Naive B cell (primary cell): ENCODE results near the gene FOXO1. TPM values are rescaled to one million over a fixed set of nuclear protein-coding genes. Genes with fewer than 3 reads are reported as not detected.

ENCODE experiments used
- ATAC-seq, 2 donors: fragments of 150-1000 bp; cut with Tn5 transposase; 2 replicates each; pipeline ENCODE4 v1.10.0; 2021; ENCODE audit warnings: low read depth in 2 of 2, mild to moderate bottlenecking in 2 of 2, moderate library complexity in 2 of 2
- DNase-seq: peaks from one replicate; pipeline ENCODE4 v3.0.0; 2022
- H3K27ac Mint-ChIP-seq, 6 donors: one replicate each; pipeline ENCODE4 v1.8.0; 2020 to 2022; ENCODE audit warnings: mild to moderate bottlenecking in 6 of 6, mixed read lengths in 6 of 6, moderate library complexity in 5 of 6, inconsistent platforms in 2 of 6
- H3K27me3 Mint-ChIP-seq, 3 donors: one replicate each; pipeline ENCODE4 v1.8.0; 2021 to 2022; ENCODE audit warnings: mixed read lengths in 3 of 3, mild to moderate bottlenecking in 1 of 3
- H3K36me3 Mint-ChIP-seq, 2 donors: one replicate each; pipeline ENCODE4 v1.8.0; 2020 to 2022; ENCODE audit warnings: mixed read lengths in 2 of 2, inconsistent platforms in 1 of 2, mild to moderate bottlenecking in 1 of 2
- H3K4me1 Mint-ChIP-seq, 3 donors: one replicate each; pipeline ENCODE4 v1.8.0; 2020 to 2022; ENCODE audit warnings: mixed read lengths in 3 of 3, inconsistent platforms in 1 of 3, mild to moderate bottlenecking in 1 of 3, moderate library complexity in 1 of 3
- H3K4me3 Mint-ChIP-seq, 8 donors: one replicate each; pipeline ENCODE4 v1.8.0; 2020 to 2022; ENCODE audit warnings: mild to moderate bottlenecking in 8 of 8, mixed read lengths in 8 of 8, moderate library complexity in 8 of 8, inconsistent platforms in 2 of 8
- H3K9me3 Mint-ChIP-seq, 7 donors: one replicate each; pipeline ENCODE4 v1.8.0; 2020 to 2022; ENCODE audit warnings: mixed read lengths in 7 of 7, mild to moderate bottlenecking in 5 of 7, inconsistent platforms in 2 of 7, moderate library complexity in 1 of 7
- polyA plus RNA-seq, 6 donors: library from polyadenylated mRNA; unstranded; fragments of 300-500 nt; fragmentation: Illumina TruSeq; gene quantifications; one replicate each; pipeline ENCODE4 v1.2.3, GENCODE V29; 2021; ENCODE audit warnings: low read depth in 6 of 6

The FOXO1 gene
- polyA plus RNA-seq, 6 donors from 2014 or later = 70.3 to 174 (median 117) TPM

DNA sequence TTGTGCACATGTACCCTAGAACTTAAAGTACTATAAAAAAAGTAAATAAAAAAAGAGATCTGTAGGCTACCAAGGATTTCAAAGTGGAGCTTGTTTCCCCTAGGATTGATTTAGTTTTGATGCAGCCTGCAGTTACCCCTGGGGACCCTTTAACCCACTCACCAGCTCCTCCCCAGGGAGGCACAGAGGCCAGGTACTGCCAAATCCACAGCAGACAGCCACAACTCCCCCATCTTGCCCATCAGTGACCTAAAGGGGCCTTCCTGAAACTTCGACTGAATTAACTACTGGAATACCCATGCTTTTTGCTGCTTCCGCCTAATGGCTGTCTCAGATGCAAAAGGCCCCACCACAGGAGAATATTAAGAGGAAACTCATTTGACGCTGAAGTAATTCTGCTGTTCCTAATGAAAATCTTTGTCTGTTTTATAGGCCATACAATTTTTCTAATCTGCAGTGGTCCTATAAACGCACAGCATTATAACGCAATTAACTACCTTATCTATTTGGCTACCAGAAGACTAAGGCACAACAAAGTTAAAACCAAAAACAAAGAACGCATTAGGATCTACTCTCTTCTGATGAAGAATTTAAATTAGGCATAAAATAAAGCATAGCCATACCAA lies 95.0 kb downstream of the FOXO1 start:
- Mint-ChIP-seq H3K4me1 (peaks cover 75 to 94% (median 87%) of the 10 kb centered on the region in 3 donors), H3K36me3 (peaks cover 0 to 14% of the 10 kb centered on the region in 2 donors), H3K27ac (peak overlapping the region in 4 of 6 donors; percentile 43 to 93 (median 84)), H3K9me3 (no peaks in the 10 kb centered on the region), H3K27me3 (no peaks in the 10 kb centered on the region), H3K4me3 (peak overlapping the region in 7 of 8 donors; percentile 12 to 75 (median 61))
- no peak for DNase-seq
- no peak for ATAC-seq

DNA sequence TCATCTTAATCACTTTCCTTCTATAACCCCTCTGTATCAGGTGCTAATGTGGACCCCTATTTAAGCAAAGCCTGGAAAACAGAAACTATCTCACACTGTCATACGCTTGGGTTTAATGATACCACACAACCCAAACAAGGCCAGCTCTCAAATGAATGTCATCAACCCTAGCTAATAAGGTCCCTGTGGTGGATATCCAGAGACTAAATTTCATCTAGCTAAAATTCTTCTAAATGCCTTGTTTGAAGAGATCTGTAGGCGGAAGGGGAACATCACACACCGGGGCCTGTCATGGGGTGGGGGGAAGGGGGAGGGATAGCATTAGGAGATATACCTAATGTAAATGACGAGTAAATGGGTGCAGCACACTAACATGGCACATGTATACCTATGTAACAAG lies 95.5 kb downstream of the FOXO1 start:
- Mint-ChIP-seq H3K9me3 (no peaks in the 10 kb centered on the region), H3K4me1 (peaks cover 72 to 92% (median 86%) of the 10 kb centered on the region in 3 donors), H3K4me3 (peak overlapping the region in 7 of 8 donors; percentile 4 to 75 (median 47)), H3K27ac (peak overlapping the region in 5 of 6 donors; percentile 21 to 89 (median 71)), H3K36me3 (peaks cover 0 to 12% of the 10 kb centered on the region in 2 donors), H3K27me3 (no peaks in the 10 kb centered on the region)
- ATAC-seq = no peak
- DNase-seq = no peak

DNA sequence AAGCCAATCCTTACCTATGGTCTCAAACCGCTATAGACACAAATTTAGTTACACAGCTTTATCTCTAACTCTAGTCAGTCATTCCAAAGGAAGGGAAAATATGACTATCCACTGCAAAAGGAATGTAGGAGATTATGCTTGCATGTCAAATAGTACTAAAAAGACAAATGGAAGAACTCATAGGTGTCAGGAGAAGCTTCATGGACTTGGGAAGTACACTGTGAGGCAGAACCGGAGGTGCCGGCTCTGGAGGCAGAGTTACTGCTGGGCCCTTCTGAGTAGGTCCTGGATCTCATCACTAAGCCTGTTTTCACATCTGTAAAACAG lies 97.5 kb downstream of the FOXO1 start:
- Mint-ChIP-seq H3K36me3 (peaks cover 0 to 10% of the 10 kb centered on the region in 2 donors), H3K27ac (peak overlapping the region; percentile 40 to 89 (median 48)), H3K27me3 (no peaks in the 10 kb centered on the region), H3K4me1 (peaks cover 78 to 92% (median 86%) of the 10 kb centered on the region in 3 donors), H3K9me3 (no peaks in the 10 kb centered on the region), H3K4me3 (peak overlapping the region in 6 of 8 donors; percentile 1 to 76 (median 44))
- no peak for DNase-seq
- ATAC-seq = no peak

DNA sequence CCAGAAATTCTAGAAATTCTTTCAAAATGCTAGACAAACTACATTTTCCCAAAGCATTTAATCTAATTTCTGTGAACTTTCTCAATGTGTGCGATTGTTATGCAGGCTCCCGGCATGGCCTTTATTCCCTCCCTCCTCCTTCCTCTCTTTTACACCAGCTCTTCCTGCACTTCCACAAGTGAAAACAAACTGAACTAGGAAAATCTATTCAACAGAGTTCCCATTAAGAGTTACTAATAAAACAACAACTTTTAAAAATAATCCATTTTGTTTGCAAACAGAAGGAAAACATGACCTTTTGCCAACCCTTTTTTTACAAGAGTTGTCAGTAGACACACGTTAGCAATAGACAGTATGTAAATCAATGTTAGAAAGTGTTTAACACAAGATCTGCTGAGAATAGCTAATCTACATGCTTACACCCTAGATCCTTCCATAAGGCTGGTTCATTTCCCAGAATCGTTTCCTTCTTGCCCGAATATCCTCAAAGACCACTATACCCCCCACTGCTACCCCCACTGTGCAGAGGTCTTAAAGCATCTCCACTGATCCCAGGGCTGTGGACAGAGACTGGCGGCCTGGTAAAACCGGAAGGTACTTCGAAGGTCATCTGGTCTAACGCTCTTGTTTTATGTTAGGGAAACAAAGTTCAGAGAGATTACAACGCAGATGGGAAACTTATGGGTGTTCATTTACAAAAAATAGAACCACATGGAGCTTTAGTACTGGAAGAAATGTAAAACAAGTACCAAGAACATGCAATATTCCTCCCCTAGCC lies 98.0 kb downstream of the FOXO1 start:
- Mint-ChIP-seq H3K36me3 (peaks cover 0 to 10% of the 10 kb centered on the region in 2 donors), H3K4me1 (peaks cover 78 to 92% (median 86%) of the 10 kb centered on the region in 3 donors), H3K9me3 (no peaks in the 10 kb centered on the region), H3K27ac (peak overlapping the region; percentile 23 to 89 (median 74)), H3K4me3 (peak overlapping the region in 6 of 8 donors; percentile 1 to 64 (median 31)), H3K27me3 (no peaks in the 10 kb centered on the region)
- no peak for DNase-seq
- ATAC-seq = no peak

DNA sequence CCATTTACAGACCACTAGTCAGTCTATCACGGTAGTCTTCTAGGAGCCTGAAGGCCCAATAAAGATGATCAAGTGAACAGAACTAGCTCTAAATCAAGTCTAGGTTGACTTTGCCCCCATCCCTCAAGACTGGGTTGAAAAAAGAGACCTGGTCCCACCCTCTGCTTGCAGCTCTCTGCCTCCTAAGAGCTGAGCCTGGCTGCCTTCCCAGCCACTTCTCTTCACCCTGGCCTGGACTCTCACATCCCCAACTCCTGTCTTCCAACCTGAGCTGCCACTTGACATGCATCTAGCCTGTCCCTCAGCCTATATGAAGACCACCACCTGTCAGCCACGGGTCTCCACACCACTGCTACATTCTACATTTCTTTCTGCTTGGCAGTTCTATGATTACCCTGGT lies 99.6 kb downstream of the FOXO1 start:
- DNase-seq (no peak), ATAC-seq (no peak)
- Mint-ChIP-seq H3K27me3 (no peaks in the 10 kb centered on the region), H3K36me3 (peaks cover 0 to 4% of the 10 kb centered on the region in 2 donors), H3K27ac (peak overlapping the region in 4 of 6 donors; percentile 65 to 91 (median 84)), H3K4me1 (peaks cover 86 to 95% (median 91%) of the 10 kb centered on the region in 3 donors), H3K4me3 (peak overlapping the region in 3 of 8 donors; percentile 54 to 69 (median 54)), H3K9me3 (no peaks in the 10 kb centered on the region)

DNA sequence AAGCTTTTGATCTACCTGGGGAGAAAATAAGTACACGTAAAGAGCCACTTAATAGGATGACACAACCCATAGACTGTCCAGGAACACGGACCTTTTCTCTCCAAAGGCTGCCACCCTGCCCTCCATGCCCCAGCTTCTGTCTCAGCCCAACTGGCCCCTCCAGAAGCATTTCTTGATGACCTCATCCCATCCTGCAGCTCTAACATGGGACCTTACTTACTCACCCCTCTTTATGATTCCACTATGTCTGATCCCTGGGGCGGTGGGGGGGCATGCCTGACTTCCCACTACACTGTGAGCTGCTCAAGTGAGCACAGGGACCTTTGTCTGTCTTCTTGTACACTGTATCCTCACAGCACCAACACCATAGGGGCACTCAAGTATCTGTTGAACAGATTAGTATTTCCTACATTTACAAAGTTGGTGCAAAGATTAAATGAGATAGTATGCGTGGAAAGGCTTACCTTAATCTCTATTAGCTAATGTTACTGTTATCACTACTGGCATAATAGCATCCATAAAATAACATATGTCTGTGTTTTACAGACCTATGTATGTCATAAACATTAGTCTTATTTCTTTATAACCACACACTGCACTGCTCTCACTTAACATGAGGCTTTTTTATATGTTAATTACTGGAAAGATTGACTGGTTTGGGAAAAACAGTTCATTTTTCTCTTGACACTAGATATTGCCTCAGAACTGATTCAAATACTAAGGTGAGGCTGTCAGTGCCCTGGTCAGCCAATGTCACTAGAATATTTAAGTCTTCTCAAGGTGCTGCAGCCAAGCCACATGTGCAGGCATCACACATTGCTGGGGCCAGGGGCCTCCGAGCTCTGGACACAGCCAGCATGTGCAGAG lies 100.9 kb downstream of the FOXO1 start:
- Mint-ChIP-seq H3K27me3 (no peaks in the 10 kb centered on the region), H3K4me1 (peaks cover 83 to 92% (median 91%) of the 10 kb centered on the region in 3 donors), H3K9me3 (no peaks in the 10 kb centered on the region), H3K27ac (peak overlapping the region; percentile 25 to 99 (median 88)), H3K4me3 (peak overlapping the region; percentile 43 to 86 (median 80)), H3K36me3 (peaks cover 5 to 8% of the 10 kb centered on the region in 2 donors)
- DNase-seq = no peak
- no peak for ATAC-seq

DNA sequence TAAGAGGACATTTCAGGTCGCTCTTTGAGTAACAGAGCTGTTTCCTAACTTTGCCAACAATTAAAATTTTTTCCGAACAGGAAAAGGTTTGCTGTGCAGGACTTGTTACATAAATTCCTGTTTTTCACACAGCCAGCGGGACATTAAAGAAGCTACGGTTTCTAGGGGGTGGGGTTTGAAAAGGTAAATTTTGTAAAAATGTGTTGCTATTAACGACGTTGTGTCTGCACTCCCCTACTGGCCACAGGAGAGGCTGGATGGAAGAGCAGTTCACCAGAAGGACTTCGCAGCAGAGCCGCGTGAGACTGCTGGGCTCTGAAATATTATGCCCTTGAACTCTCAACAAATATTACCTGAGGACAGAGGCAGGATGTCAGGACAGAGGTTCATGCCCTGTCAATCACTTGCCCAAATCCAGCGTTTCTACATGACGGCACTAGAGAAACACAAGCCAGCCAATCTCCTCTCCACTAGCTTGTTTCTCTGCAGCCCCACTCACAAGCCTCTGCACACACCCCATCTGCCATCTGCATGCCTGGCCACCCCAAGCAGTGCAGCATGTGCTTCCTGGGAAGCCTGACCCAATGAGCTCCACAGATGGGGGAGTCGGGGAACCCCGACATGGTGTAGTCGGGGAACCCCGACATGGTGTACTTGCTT lies 102.0 kb downstream of the FOXO1 start:
- DNase-seq = peak; percentile 58
- H3K36me3 Mint-ChIP-seq = peaks cover 14 to 15% of the 10 kb centered on the region in 2 donors
- peaks cover 75 to 98% (median 91%) of the 10 kb centered on the region in 3 donors for H3K4me1 Mint-ChIP-seq
- peak; percentile 91 to 94 for ATAC-seq
- H3K27ac Mint-ChIP-seq = peak overlapping the region; percentile 25 to 99 (median 88)
- H3K27me3 Mint-ChIP-seq = no peaks in the 10 kb centered on the region
- peak overlapping the region; percentile 64 to 86 (median 80) for H3K4me3 Mint-ChIP-seq
- H3K9me3 Mint-ChIP-seq = no peaks in the 10 kb centered on the region

DNA sequence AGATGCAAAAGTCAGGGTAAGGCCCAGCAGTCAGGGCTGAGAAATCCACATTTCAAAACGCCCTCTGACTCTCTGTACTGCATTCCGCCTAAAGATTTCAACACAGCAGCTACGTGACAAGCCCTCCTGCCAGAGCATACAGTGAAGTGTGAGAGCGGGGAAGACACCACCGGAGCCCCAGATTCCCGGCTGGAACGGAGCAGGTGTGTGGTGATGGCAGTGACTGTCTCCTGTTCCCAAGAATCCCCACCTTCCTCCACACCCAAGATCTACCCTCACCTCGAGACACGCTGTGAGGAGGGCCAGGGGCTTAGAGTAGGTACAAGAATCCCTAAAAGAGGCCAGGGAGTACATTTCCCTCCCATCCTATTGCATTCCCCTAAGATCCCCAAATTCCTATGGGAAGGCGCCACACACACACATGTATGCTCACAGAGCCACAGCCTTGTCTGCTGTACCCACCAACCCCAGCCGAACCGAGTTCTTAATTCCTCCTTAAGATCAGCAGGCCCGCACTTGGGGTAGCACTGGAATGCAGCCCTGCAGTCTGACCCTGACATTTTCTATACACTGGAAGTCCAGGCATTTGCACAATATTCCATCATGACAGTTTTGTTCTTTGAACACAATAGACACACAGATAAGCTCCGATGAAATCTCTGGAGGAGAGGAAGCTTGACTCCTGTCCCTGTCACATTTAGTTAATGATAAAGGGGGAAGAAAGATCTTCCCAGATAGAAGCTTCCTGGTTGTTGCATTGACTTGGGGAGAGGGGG lies 102.9 kb downstream of the FOXO1 start:
- Mint-ChIP-seq H3K27me3 (no peaks in the 10 kb centered on the region), H3K4me3 (peak overlapping the region; percentile 64 to 86 (median 81)), H3K9me3 (no peaks in the 10 kb centered on the region), H3K27ac (peak overlapping the region; percentile 36 to 96 (median 88)), H3K4me1 (peaks cover 72 to 96% (median 90%) of the 10 kb centered on the region in 3 donors), H3K36me3 (peaks cover 21% of the 10 kb centered on the region in 2 donors)
- DNase-seq (no peak), ATAC-seq (no peak)

DNA sequence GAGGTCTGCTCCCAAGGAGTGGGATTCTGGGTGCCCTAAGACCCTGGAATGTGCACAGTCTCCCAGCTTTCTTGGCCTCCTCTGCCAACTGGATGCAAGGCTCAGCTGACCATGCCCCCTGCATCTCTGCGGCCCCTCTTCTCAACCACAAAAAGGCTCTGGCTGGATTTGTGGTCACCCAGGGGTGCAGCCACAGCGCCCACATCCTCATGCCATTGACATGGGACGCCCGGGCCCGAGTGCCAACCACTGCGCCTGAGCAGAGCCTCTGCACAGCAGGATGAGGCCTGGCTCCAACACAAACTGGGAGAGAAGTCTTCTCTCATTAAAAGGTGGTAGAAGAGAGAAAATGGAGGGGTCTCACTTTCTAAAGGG lies 103.5 kb downstream of the FOXO1 start:
- peak overlapping the region; percentile 64 to 90 (median 88) for H3K27ac Mint-ChIP-seq
- DNase-seq = peak; percentile 44
- H3K4me1 Mint-ChIP-seq = peaks cover 67 to 96% (median 90%) of the 10 kb centered on the region in 3 donors
- H3K9me3 Mint-ChIP-seq = no peaks in the 10 kb centered on the region
- H3K36me3 Mint-ChIP-seq = peaks cover 20 to 22% of the 10 kb centered on the region in 2 donors
- H3K4me3 Mint-ChIP-seq = peak overlapping the region; percentile 57 to 86 (median 81)
- H3K27me3 Mint-ChIP-seq = no peaks in the 10 kb centered on the region
- peak; percentile 12 to 20 for ATAC-seq

DNA sequence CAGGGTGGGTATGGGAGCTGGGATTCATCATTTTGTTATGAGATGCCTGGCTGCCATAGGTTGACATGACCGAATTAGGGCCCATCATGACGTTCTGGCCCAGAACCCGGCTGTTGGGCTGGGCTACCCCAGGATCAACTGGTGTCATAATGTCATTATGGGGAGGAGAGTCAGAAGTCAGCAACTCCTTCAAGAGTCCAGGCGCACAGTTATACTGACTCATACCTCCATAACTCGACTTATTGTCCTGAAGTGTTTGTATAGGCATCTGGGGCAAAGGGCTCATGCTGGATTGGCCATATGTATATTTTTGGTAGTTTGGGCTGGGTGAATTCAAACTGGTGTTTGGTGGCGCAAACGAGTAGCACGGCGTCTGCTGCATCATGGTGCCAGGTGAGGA lies 106.5 kb downstream of the FOXO1 start:
- Mint-ChIP-seq H3K36me3 (peaks cover 27 to 28% of the 10 kb centered on the region in 2 donors), H3K27ac (peak overlapping the region in 3 of 6 donors; percentile 42 to 88 (median 70)), H3K27me3 (no peaks in the 10 kb centered on the region), H3K4me1 (peaks cover 69 to 94% (median 89%) of the 10 kb centered on the region in 3 donors), H3K9me3 (no peaks in the 10 kb centered on the region), H3K4me3 (peak overlapping the region in 2 of 8 donors; percentile 25 to 66)
- ATAC-seq (no peak), DNase-seq (no peak)

DNA sequence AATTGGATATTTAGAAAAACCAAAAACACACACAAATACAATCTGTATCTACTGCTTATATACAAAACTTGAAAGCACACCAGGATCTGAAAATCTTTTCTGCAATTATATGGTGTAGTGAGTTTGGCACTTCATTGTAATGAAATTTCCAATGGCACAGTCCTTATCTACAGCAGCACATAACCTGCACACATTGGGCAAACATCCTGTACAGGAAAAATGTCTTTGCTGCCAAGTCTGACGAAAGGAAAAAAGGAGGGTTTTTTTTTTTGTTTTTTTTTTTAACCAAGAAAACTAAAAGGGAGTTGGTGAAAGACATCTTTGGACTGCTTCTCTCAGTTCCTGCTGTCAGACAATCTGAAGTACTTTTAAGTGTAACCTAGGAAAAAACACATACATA lies 107.8 kb downstream of the FOXO1 start:
- Mint-ChIP-seq H3K36me3 (peaks cover 27 to 35% of the 10 kb centered on the region in 2 donors), H3K4me3 (peak overlapping the region in 1 of 8 donors; percentile 10), H3K27me3 (no peaks in the 10 kb centered on the region), H3K4me1 (peaks cover 64 to 94% (median 89%) of the 10 kb centered on the region in 3 donors), H3K27ac (peak overlapping the region in 2 of 6 donors; percentile 48 to 78), H3K9me3 (no peaks in the 10 kb centered on the region)
- ATAC-seq = no peak
- no peak for DNase-seq

DNA sequence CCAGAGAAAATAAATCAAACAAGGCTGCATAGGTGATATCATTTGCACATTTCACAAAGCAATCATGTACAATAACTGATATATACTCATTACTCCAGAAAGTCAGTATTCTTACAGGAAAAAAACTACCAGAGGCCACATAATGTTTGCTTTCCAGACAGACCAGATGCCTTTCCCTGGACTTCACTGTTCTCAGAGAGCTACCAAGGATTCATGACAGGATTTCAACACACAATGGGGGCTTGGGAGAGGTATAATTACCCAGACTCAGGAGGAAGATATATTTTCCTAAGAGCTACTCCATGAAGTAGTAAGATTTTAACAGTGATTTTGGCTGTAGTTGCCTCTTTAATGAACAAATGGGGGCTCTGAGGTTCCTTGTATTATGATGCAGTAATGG lies 110.0 kb downstream of the FOXO1 start:
- peaks cover 27 to 36% of the 10 kb centered on the region in 2 donors for H3K36me3 Mint-ChIP-seq

More for the DNA sequence above, 110.0 kb downstream of the FOXO1 start:
- ATAC-seq = no peak
- peaks cover 63 to 95% (median 89%) of the 10 kb centered on the region in 3 donors for H3K4me1 Mint-ChIP-seq
- no peaks in the 10 kb centered on the region for H3K27me3 Mint-ChIP-seq
- no peaks in the 10 kb centered on the region for H3K9me3 Mint-ChIP-seq
- no peak overlapping the region for H3K4me3 Mint-ChIP-seq
- peak overlapping the region in 4 of 6 donors; percentile 29 to 80 (median 64) for H3K27ac Mint-ChIP-seq
- DNase-seq = no peak
